Measurements from ENCODE around the gene STK25.

DNA sequence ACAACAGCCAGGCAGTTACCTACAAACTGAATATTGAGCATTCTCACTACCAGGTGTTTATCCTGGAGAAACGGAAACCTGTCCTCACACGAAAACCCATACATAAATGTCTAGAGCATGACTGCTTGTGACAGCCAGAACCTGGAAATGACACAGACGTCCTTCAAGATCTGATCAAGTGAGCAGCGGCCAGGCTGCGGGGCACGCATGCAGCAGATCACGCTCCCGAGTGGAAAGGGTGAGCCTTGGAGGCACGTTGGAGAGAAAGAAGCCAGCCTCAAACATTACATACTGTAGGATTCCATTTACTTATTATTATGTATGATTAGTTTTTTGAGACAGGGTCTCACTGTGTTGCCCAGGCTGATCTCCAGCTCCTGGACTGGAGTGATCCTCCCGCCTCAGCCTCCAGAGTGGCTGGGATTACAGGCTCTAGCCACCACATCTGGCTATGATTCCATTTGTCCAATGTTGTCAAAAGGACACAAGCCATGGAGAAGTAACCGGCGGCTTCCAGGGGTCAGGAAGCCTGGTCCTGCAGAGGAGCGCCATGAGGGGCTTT, 22.9 kb upstream of the STK25 start:
- TF ChIP-seq, protein P1, sequence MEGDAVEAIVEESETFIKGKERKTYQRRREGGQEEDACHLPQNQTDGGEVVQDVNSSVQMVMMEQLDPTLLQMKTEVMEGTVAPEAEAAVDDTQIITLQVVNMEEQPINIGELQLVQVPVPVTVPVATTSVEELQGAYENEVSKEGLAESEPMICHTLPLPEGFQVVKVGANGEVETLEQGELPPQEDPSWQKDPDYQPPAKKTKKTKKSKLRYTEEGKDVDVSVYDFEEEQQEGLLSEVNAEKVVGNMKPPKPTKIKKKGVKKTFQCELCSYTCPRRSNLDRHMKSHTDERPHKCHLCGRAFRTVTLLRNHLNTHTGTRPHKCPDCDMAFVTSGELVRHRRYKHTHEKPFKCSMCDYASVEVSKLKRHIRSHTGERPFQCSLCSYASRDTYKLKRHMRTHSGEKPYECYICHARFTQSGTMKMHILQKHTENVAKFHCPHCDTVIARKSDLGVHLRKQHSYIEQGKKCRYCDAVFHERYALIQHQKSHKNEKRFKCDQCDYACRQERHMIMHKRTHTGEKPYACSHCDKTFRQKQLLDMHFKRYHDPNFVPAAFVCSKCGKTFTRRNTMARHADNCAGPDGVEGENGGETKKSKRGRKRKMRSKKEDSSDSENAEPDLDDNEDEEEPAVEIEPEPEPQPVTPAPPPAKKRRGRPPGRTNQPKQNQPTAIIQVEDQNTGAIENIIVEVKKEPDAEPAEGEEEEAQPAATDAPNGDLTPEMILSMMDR (conservative IDR thresholded peaks at IDR 0.05; ENCODE audit: low read depth, low read length), result no peak
- TF ChIP-seq EZH2 (IDR thresholded peaks at IDR 0.05; ENCODE audit: borderline replicate concordance, low read depth, low read length, poor library complexity, severe bottlenecking), result no peak

All from A673 (cell line).